ENCODE data around the gene WDR70.

DNA sequence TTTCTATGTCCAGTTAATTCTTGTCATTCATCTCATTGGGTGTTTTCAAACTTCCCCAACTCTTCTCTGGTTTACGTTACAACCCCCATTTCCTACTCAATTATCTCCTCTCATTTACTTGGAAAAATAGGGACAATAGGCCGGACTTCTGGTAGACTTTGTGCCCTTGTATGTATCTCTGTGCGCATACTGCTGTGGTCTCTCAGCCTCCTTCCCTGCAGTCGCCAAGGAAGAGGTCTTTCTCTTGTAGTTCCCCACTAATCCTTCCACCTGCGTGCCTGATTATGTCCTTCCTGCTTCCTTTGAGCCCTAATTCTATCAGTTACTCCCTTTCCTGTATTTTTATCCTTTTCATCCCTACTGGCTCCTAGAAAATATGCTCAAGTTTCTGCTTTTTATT lies 284.4 kb downstream of the WDR70 start:
- TF ChIP-seq, protein P1, sequence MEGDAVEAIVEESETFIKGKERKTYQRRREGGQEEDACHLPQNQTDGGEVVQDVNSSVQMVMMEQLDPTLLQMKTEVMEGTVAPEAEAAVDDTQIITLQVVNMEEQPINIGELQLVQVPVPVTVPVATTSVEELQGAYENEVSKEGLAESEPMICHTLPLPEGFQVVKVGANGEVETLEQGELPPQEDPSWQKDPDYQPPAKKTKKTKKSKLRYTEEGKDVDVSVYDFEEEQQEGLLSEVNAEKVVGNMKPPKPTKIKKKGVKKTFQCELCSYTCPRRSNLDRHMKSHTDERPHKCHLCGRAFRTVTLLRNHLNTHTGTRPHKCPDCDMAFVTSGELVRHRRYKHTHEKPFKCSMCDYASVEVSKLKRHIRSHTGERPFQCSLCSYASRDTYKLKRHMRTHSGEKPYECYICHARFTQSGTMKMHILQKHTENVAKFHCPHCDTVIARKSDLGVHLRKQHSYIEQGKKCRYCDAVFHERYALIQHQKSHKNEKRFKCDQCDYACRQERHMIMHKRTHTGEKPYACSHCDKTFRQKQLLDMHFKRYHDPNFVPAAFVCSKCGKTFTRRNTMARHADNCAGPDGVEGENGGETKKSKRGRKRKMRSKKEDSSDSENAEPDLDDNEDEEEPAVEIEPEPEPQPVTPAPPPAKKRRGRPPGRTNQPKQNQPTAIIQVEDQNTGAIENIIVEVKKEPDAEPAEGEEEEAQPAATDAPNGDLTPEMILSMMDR (IDR thresholded peaks at IDR 0.05): no peak
- no peak for TF ChIP-seq POLR2A (IDR thresholded peaks at IDR 0.05)
